ENCODE results near the gene ATP13A1. TPM values are rescaled to one million over a fixed set of nuclear protein-coding genes. Genes with fewer than 3 reads are reported as not detected.

ATP13A1 gene
- total RNA-seq, 1 experiment from 2014 or later: 73.7 TPM

DNA sequence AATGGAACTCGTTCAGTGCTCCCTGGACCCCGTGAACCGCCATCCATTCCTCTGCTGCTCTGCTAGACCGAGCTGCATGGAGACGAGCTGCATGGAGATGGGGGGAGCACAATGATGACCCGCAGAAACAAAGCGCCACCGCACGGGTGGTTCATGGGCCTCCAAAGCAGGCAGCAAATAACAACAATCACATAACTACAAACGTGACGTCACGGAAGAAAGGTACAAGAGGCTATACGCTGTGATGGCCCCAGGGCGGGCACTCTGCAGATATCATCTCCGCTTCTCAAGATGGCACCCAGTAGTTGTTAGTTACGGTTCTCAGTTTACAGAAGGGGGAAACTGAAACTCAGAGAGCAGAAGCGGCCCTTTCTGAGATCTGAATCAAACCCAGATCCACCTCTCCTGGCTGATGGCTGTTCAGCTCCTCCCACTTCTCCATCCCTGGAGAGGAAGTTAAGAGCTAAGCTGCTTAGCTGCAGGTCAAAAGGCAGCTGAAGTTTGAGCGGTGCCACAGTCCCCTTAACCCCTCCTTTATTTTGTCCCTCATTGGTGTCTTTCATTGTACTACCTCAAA, 1.7 kb downstream of the ATP13A1 start:
- intact Hi-C loops (cut with micrococcal nuclease): no loop called here

More for the DNA sequence above, 1.7 kb downstream of the ATP13A1 start:
- no peaks in the 10 kb centered on the region for H3K9me2 ChIP-seq (ENCODE audit: insufficient read depth)
- DNase-seq (ENCODE audit: low read depth, low spot score) (no peak), ATAC-seq (no peak)
- H3K9me3 ChIP-seq (ENCODE audit: control insufficient read depth in 1 of 2, insufficient read depth in 1 of 2, low read depth in 1 of 2, low read length in 2 of 2): no peaks in the 10 kb centered on the region
- POLR2A ChIA-PET: no interaction called here
- BruUV-seq (replicated peaks): no TSS peak
- peak overlapping the region; percentile 91 for H3K4me2 ChIP-seq (ENCODE audit: low read length)
- H3K4me1 ChIP-seq (ENCODE audit: control insufficient read depth in 1 of 2, insufficient read depth in 2 of 2, low read length in 2 of 2): peaks cover 8 to 33% of the 10 kb centered on the region in 2 experiments; a peak in 3 of 4 replicates
- H2AFZ ChIP-seq (ENCODE audit: low read depth, low read length, poor library complexity, severe bottlenecking): no peak overlapping the region
- H3K9ac ChIP-seq (ENCODE audit: low read length): peak overlapping the region; percentile 95
- H3K27me3 ChIP-seq (ENCODE audit: insufficient read depth, low read length): no peaks in the 10 kb centered on the region
- CTCF ChIA-PET: no interaction called here
- peak overlapping the region; percentile 70 to 96 for H3K4me3 ChIP-seq (replicated peaks in 1 of 2; ENCODE audit: low read depth in 1 of 2, low read length in 2 of 2)
- peaks cover 22 to 34% of the 10 kb centered on the region in 2 experiments for H3K36me3 ChIP-seq (ENCODE audit: control insufficient read depth in 1 of 2, insufficient read depth in 2 of 2, low read length in 2 of 2)
- peaks cover 41% of the 10 kb centered on the region for H3K79me2 ChIP-seq (ENCODE audit: insufficient read depth, low read length)
- H3K27ac ChIP-seq (ENCODE audit: low read depth, low read length): no peak overlapping the region
- RAD21 ChIA-PET (ENCODE audit: low non-redundant PET in 1 of 2, low total read pairs in 2 of 2, uncharacterized antibody in 2 of 2, unreplicated experiment in 2 of 2): no interaction called here
- H4K20me1 ChIP-seq (ENCODE audit: insufficient read depth): no peaks in the 10 kb centered on the region
- TF ChIP-seq TCF7L2 (IDR thresholded peaks at IDR 0.05; ENCODE audit: borderline replicate concordance, extremely low read depth, insufficient read depth, insufficient read length): no peak
- TF ChIP-seq FOSL1 (IDR thresholded peaks at IDR 0.05; ENCODE audit: low read depth): no peak
- no peak for TF ChIP-seq JUND (IDR thresholded peaks at IDR 0.05)
- TF ChIP-seq SIN3A (IDR thresholded peaks at IDR 0.05; ENCODE audit: low read depth): no peak
- no peak for TF ChIP-seq EZH2 (IDR thresholded peaks at IDR 0.05)
- no peak for TF ChIP-seq POLR2A (IDR thresholded peaks at IDR 0.05; ENCODE audit: borderline replicate concordance, extremely low read depth, insufficient read depth, insufficient read length)
- TF ChIP-seq RAD21 (IDR thresholded peaks at IDR 0.05; ENCODE audit: low read depth): no peak
- TF ChIP-seq, protein P1, sequence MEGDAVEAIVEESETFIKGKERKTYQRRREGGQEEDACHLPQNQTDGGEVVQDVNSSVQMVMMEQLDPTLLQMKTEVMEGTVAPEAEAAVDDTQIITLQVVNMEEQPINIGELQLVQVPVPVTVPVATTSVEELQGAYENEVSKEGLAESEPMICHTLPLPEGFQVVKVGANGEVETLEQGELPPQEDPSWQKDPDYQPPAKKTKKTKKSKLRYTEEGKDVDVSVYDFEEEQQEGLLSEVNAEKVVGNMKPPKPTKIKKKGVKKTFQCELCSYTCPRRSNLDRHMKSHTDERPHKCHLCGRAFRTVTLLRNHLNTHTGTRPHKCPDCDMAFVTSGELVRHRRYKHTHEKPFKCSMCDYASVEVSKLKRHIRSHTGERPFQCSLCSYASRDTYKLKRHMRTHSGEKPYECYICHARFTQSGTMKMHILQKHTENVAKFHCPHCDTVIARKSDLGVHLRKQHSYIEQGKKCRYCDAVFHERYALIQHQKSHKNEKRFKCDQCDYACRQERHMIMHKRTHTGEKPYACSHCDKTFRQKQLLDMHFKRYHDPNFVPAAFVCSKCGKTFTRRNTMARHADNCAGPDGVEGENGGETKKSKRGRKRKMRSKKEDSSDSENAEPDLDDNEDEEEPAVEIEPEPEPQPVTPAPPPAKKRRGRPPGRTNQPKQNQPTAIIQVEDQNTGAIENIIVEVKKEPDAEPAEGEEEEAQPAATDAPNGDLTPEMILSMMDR (IDR thresholded peaks at IDR 0.05 in 2 of 3, conservative IDR thresholded peaks at IDR 0.05 in 1 of 3; ENCODE audit: borderline replicate concordance in 1 of 3, insufficient read depth in 1 of 3, low read depth in 2 of 3, low read length in 2 of 3): no peak
- TF ChIP-seq, protein P2, sequence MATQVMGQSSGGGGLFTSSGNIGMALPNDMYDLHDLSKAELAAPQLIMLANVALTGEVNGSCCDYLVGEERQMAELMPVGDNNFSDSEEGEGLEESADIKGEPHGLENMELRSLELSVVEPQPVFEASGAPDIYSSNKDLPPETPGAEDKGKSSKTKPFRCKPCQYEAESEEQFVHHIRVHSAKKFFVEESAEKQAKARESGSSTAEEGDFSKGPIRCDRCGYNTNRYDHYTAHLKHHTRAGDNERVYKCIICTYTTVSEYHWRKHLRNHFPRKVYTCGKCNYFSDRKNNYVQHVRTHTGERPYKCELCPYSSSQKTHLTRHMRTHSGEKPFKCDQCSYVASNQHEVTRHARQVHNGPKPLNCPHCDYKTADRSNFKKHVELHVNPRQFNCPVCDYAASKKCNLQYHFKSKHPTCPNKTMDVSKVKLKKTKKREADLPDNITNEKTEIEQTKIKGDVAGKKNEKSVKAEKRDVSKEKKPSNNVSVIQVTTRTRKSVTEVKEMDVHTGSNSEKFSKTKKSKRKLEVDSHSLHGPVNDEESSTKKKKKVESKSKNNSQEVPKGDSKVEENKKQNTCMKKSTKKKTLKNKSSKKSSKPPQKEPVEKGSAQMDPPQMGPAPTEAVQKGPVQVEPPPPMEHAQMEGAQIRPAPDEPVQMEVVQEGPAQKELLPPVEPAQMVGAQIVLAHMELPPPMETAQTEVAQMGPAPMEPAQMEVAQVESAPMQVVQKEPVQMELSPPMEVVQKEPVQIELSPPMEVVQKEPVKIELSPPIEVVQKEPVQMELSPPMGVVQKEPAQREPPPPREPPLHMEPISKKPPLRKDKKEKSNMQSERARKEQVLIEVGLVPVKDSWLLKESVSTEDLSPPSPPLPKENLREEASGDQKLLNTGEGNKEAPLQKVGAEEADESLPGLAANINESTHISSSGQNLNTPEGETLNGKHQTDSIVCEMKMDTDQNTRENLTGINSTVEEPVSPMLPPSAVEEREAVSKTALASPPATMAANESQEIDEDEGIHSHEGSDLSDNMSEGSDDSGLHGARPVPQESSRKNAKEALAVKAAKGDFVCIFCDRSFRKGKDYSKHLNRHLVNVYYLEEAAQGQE (IDR thresholded peaks at IDR 0.05; ENCODE audit: low read depth): no peak
- TF ChIP-seq ELF1 (IDR thresholded peaks at IDR 0.05; ENCODE audit: borderline replicate concordance, low read depth): no peak
- TF ChIP-seq SRF (IDR thresholded peaks at IDR 0.05; ENCODE audit: low read depth): no peak
- TF ChIP-seq, protein P3, sequence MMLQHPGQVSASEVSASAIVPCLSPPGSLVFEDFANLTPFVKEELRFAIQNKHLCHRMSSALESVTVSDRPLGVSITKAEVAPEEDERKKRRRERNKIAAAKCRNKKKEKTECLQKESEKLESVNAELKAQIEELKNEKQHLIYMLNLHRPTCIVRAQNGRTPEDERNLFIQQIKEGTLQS (IDR thresholded peaks at IDR 0.05): no peak

All from HCT116 (cell line).